ENCODE results near the gene FANK1. TPM values are rescaled to one million over a fixed set of nuclear protein-coding genes. Genes with fewer than 3 reads are reported as not detected.

Gene FANK1
- total and polyA plus RNA-seq, 2 donors (not counting 1 experiment from before 2014, with no cell fraction given) = 0.13 TPM; not detected in 1

DNA sequence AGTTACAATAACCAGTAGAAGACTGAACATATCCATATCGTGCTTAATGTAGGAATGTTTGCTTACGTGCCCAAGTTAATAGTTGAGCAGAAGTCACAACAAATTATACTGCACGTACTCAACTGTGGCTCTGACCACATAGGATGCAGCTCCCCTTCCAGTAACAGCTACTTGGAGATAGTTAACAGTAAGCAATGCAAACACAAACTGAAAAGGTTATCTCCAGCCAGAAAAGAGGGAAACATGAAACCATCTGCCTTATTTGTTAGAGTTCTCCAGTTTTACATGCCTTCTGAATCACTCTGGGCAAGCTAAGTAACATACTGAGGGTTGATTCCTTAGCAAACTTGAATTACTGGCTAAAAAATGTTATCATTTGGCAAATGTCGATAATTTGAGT, 25.0 kb upstream of the FANK1 start:
- CTCF ChIA-PET = no interaction called here
- Histone ChIP-seq H3K9ac (ENCODE audit: low read length) (no peak overlapping the region), H3K9me3 (ENCODE audit: control extremely low read depth in 1 of 3, control insufficient read depth in 2 of 3, insufficient read depth in 1 of 3, low read length in 2 of 3) (peaks cover 0 to 3% (median under 1%) of the 10 kb centered on the region in 3 donors), H3K4me2 (replicated peaks; ENCODE audit: low read depth, low read length, poor library complexity, severe bottlenecking) (no peak overlapping the region), H3K36me3 (replicated peaks in 1 of 2; ENCODE audit: control extremely low read depth in 1 of 2, control insufficient read depth in 1 of 2, extremely low read depth in 1 of 2, insufficient read depth in 2 of 2, low read length in 1 of 2) (peaks cover 0 to 1% of the 10 kb centered on the region in 2 experiments), H2AFZ (ENCODE audit: insufficient read depth, low read depth, low read length, poor library complexity, severe bottlenecking) (no peak overlapping the region), H3K79me2 (ENCODE audit: control insufficient read depth, insufficient read depth, low read length) (no peaks in the 10 kb centered on the region), H3K27ac (ENCODE audit: low read length in 2 of 2) (no peak overlapping the region), H3K4me1 (ENCODE audit: control insufficient read depth in 2 of 2, insufficient read depth in 2 of 2, low read length in 2 of 2) (no peaks in the 10 kb centered on the region), H3K4me3 (ENCODE audit: control extremely low read depth in 1 of 5, extremely low read depth in 1 of 5, insufficient read depth in 1 of 5, low read depth in 2 of 5, low read length in 4 of 5) (no peak overlapping the region), H3K27me3 (replicated peaks in 1 of 4; ENCODE audit: control extremely low read depth in 1 of 4, control insufficient read depth in 3 of 4, insufficient read depth in 4 of 4, low read length in 3 of 4) (no peaks in the 10 kb centered on the region), H4K20me1 (ENCODE audit: control insufficient read depth, insufficient read depth, low read length, poor library complexity, severe bottlenecking) (no peaks in the 10 kb centered on the region)
- intact Hi-C loops (cut with micrococcal nuclease) = no loop called here
- H3K9me3 Mint-ChIP-seq (ENCODE audit: insufficient read depth) = peaks cover 4% of the 10 kb centered on the region
- POLR2A ChIA-PET = no interaction called here
- no peaks in the 10 kb centered on the region for H3K4me1 Mint-ChIP-seq
- H3K4me3 Mint-ChIP-seq = no peak overlapping the region
- no peak for DNase-seq
- H3K27ac Mint-ChIP-seq = no peak overlapping the region
- TF ChIP-seq, protein P1, sequence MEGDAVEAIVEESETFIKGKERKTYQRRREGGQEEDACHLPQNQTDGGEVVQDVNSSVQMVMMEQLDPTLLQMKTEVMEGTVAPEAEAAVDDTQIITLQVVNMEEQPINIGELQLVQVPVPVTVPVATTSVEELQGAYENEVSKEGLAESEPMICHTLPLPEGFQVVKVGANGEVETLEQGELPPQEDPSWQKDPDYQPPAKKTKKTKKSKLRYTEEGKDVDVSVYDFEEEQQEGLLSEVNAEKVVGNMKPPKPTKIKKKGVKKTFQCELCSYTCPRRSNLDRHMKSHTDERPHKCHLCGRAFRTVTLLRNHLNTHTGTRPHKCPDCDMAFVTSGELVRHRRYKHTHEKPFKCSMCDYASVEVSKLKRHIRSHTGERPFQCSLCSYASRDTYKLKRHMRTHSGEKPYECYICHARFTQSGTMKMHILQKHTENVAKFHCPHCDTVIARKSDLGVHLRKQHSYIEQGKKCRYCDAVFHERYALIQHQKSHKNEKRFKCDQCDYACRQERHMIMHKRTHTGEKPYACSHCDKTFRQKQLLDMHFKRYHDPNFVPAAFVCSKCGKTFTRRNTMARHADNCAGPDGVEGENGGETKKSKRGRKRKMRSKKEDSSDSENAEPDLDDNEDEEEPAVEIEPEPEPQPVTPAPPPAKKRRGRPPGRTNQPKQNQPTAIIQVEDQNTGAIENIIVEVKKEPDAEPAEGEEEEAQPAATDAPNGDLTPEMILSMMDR (IDR thresholded peaks at IDR 0.05) = no peak
- no peak for TF ChIP-seq EZH2 (IDR thresholded peaks at IDR 0.05; ENCODE audit: borderline replicate concordance, insufficient read depth, low read depth, low read length, poor library complexity, severe bottlenecking)
- no peak for ATAC-seq (ENCODE audit: low read depth)
- WGBS (ENCODE audit: insufficient coverage) = no CpG with 5 or more reads among the region's 4 CpGs
- no peaks in the 10 kb centered on the region for H3K27me3 Mint-ChIP-seq

DNA sequence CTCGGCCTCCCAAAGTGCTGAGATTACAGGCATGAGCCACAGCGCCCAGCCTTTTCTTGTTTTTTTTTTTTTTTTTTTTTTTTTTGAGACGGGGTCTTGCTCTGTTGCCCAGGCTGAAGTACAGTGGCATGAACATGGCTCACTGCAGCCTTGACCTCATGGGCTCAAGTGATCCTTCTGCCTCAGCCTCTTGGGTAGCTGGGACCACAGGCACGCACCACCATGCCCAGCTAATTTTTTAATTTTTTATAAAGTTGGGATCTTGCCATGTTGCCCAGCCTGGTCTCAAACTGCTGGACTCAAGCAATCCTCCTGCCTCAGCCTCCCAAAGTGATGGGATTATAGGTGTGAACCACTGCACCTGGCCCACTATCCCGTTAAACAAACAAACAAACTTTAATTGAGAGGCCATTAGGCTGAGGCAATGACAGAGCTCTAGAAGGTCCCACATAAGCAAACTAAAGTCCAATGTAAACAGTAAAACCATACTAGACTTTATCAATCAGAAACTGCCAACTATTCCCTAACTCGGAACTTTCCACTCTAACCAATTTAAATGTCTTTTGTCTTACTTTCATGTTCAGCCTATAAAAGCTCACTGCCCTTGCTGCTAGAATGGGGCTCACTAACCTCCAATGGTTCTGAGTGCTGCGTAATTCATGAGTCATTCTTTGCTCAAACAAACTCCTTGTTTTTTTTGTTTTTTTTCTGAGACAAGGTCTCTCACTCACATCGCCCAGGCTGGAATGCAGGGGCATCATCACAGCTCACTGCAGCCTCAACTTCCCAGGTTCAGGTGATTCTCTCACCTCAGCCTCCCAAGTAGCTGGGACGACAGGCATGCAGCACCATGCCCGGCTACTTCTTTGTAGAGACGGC, 17.2 kb upstream of the FANK1 start:
- Histone ChIP-seq H4K20me1 (ENCODE audit: control insufficient read depth, insufficient read depth, low read length, poor library complexity, severe bottlenecking) (no peaks in the 10 kb centered on the region), H3K4me3 (ENCODE audit: control extremely low read depth in 1 of 5, extremely low read depth in 1 of 5, insufficient read depth in 1 of 5, low read depth in 2 of 5, low read length in 4 of 5) (no peak overlapping the region), H3K27me3 (replicated peaks in 1 of 4; ENCODE audit: control extremely low read depth in 1 of 4, control insufficient read depth in 3 of 4, insufficient read depth in 4 of 4, low read length in 3 of 4) (no peaks in the 10 kb centered on the region), H3K4me2 (replicated peaks; ENCODE audit: low read depth, low read length, poor library complexity, severe bottlenecking) (no peak overlapping the region), H3K36me3 (replicated peaks in 1 of 2; ENCODE audit: control extremely low read depth in 1 of 2, control insufficient read depth in 1 of 2, extremely low read depth in 1 of 2, insufficient read depth in 2 of 2, low read length in 1 of 2) (no peaks in the 10 kb centered on the region), H3K79me2 (ENCODE audit: control insufficient read depth, insufficient read depth, low read length) (no peaks in the 10 kb centered on the region), H2AFZ (ENCODE audit: insufficient read depth, low read depth, low read length, poor library complexity, severe bottlenecking) (no peak overlapping the region), H3K27ac (ENCODE audit: low read length in 2 of 2) (no peak overlapping the region), H3K9me3 (ENCODE audit: control extremely low read depth in 1 of 3, control insufficient read depth in 2 of 3, insufficient read depth in 1 of 3, low read length in 2 of 3) (peaks cover 2 to 4% (median 3%) of the 10 kb centered on the region in 3 donors), H3K9ac (ENCODE audit: low read length) (no peak overlapping the region), H3K4me1 (ENCODE audit: control insufficient read depth in 2 of 2, insufficient read depth in 2 of 2, low read length in 2 of 2) (no peaks in the 10 kb centered on the region)
- no peak overlapping the region for H3K27ac Mint-ChIP-seq
- DNase-seq = no peak
- ChIA-PET CTCF (no interaction called here), POLR2A (interaction anchor here (0.7 kb wide), 1 partner anchor 50 kb away, joined by 5 read pairs; no protein-coding TSS in a partner anchor)
- intact Hi-C loops (cut with micrococcal nuclease) = no loop called here
- H3K9me3 Mint-ChIP-seq (ENCODE audit: insufficient read depth) = peaks cover 8% of the 10 kb centered on the region
- 95% methylated on average over 7 of the region's 11 CpGs for WGBS (ENCODE audit: insufficient coverage)
- ATAC-seq (ENCODE audit: low read depth) = no peak
- H3K4me3 Mint-ChIP-seq = no peak overlapping the region
- TF ChIP-seq, protein P1 (IDR thresholded peaks at IDR 0.05) = no peak
- no peak for TF ChIP-seq EZH2 (IDR thresholded peaks at IDR 0.05; ENCODE audit: borderline replicate concordance, insufficient read depth, low read depth, low read length, poor library complexity, severe bottlenecking)
- no peaks in the 10 kb centered on the region for H3K4me1 Mint-ChIP-seq
- no peaks in the 10 kb centered on the region for H3K27me3 Mint-ChIP-seq
